ENCODE results near the gene STK32C.

The STK32C gene

DNA sequence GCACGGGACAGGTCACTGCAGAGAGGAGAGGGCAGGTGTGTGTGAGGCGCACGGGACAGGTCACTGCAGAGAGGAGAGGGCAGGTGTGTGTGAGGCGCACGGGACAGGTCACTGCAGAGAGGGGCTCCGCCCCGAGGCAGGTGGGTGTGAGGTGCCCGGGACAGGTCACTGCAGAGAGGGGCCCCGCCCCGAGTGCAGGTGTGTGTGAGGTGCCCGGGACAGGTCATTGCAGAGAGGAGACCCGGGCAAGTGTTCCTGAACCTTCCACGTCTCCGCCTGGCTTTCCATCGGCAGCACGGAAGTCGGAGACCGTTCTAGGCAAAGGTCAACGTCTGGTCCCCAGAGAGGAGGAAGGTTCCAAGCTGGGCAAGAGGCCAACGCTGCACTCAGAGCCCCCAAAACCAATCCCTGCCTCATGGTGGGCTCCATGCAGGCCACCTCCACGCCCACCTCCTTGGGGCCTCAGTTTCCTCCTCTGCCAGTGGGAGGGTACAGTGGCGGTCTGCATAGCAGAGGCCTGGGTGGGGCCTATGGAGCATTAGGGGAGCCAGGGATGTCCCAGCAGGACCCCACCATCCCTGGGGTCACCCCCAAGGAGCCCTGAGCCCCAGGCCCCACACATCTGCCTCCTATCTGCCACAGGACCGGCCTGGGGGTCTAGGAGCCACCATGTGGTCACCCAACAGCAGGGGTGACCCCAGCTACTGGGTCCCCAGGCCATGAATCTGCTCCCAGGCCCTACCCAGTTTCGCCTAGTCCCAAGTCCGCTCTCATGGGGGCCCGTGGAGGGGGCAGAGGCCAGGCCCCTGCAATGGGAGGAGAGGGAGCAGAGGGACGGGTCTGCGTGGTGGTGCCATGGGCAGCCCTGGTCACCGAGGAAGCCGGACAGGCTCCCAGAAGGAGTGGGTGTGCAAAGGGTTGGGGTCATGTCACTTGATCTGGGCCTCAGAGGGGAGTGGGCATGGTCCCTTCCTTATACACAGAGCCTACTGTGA, 57.0 kb downstream of the STK32C start:
- H3K4me3 ChIP-seq: no peak overlapping the region
- no peaks in the 10 kb centered on the region for H3K9me3 ChIP-seq (ENCODE audit: low read depth, low read length)
- TF ChIP-seq EZH2 (IDR thresholded peaks at IDR 0.05) (no peak), FOXP2 (optimal IDR thresholded peaks at IDR 0.05; ENCODE audit: control extremely low read depth, extremely low read length, insufficient read depth) (no peak), POLR2AphosphoS5 (IDR thresholded peaks at IDR 0.05; ENCODE audit: borderline replicate concordance, low read depth, low read length) (no peak)
- no peak overlapping the region for H3K27ac ChIP-seq
- H3K9ac ChIP-seq (ENCODE audit: insufficient read length): no peak overlapping the region
- no peaks in the 10 kb centered on the region for H3K36me3 ChIP-seq (ENCODE audit: insufficient read depth, low read length)
- DNase-seq (ENCODE audit: low read depth, low spot score): no peak

DNA sequence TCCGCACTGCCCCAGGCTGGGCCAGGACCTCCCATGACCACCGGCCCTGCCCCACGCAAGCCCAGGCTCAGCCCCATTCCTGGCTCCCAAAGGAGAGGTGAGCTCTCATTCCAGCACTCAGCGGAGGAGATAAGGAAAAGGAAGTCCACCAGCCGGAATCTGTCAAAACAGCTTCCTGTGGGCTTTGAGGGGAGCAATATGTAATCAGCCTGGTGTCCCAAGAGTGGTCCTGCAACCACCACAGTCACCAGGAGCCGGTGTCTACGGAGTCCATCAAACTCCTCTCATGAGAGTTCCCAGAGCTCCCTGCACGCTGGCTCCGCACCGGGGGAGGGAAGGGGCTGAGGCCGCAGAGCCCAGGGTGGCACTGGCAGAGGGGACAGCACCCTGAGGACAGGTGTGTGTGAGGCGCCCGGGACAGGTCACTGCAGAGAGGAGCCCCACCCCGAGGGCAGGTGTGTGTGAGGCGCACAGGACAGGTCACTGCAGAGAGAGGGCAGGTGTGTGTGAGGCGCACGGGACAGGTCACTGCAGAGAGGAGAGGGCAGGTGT, 57.9 kb downstream of the STK32C start:
- no peak for DNase-seq (ENCODE audit: low read depth, low spot score)
- Histone ChIP-seq H3K9ac (ENCODE audit: insufficient read length) (no peak overlapping the region), H3K27ac (no peak overlapping the region), H3K4me3 (no peak overlapping the region), H3K9me3 (ENCODE audit: low read depth, low read length) (no peaks in the 10 kb centered on the region), H3K36me3 (ENCODE audit: insufficient read depth, low read length) (no peaks in the 10 kb centered on the region)
- TF ChIP-seq FOXP2 (optimal IDR thresholded peaks at IDR 0.05; ENCODE audit: control extremely low read depth, extremely low read length, insufficient read depth): no peak
- TF ChIP-seq EZH2 (IDR thresholded peaks at IDR 0.05): no peak
- no peak for TF ChIP-seq POLR2AphosphoS5 (IDR thresholded peaks at IDR 0.05; ENCODE audit: borderline replicate concordance, low read depth, low read length)

DNA sequence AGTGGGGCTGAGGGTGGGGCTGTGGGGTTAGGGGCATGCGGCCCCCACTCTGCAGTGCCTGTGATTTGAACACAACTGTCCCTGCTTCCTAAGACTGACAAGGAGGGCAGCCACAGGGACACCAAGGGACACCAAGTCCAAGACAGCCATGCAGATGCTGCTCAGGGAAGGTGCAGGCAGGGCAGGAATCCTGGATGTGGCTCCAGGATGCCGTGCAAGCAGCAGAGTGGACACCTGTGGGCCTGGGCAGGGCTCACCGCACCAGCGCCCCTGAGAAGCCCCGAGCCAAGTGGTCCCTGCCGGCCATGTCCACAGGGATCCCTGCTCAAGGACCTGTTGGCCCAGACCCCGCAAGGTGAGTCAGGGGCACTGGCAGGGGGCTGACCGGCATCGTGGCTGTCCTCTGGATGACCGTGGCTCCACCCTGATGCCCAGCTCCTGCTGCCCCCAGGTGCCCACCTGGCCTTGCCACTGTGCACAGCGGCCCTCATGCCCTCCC, 58.5 kb downstream of the STK32C start:
- Histone ChIP-seq H3K9me3 (ENCODE audit: low read depth, low read length) (no peaks in the 10 kb centered on the region), H3K36me3 (ENCODE audit: insufficient read depth, low read length) (no peaks in the 10 kb centered on the region), H3K4me3 (no peak overlapping the region), H3K9ac (ENCODE audit: insufficient read length) (no peak overlapping the region), H3K27ac (no peak overlapping the region)
- no peak for TF ChIP-seq POLR2AphosphoS5 (IDR thresholded peaks at IDR 0.05; ENCODE audit: borderline replicate concordance, low read depth, low read length)
- no peak for TF ChIP-seq FOXP2 (optimal IDR thresholded peaks at IDR 0.05; ENCODE audit: control extremely low read depth, extremely low read length, insufficient read depth)
- TF ChIP-seq EZH2 (IDR thresholded peaks at IDR 0.05): no peak
- no peak for DNase-seq (ENCODE audit: low read depth, low spot score)

DNA sequence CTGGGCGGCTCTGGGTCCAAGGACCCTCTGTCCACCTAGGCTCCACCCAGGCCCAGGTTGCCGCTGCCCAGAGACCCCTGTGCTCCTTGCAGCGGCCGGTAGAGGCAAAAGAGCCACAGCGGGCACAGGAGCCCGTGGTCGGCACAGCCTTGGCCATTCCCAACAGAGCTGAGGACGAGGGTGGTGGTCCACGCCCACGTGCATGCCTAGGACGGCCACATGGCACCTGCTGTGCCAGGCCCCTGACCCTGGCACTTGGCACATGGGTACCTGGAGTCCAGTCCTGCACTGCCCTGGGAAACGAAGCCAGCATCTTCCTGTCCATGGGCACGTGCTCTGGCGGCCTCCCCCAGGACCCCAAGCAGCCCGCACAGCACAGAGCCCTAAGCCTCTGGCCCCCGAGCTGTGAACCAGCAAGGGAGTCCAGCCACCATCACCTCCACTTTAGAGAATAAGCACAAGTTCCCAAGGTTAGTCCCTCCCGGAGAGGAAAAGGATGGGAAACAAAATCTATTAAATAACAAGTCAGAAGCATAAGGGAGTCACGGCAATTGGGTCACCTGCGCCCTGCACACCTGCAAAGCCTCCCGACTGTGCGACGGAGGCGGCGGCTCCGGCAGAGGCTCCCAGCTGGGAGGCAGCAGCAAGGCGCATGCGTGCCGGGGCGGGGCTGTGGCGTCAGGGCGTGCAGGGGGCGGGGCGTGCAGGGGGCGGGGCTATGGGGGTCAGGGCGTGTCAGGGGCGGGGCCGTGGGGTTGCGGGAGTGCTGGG, 59.1 kb downstream of the STK32C start:
- Histone ChIP-seq H3K27ac (no peak overlapping the region), H3K9ac (ENCODE audit: insufficient read length) (no peak overlapping the region), H3K4me3 (peak overlapping the region; percentile 76), H3K36me3 (ENCODE audit: insufficient read depth, low read length) (no peaks in the 10 kb centered on the region), H3K9me3 (ENCODE audit: low read depth, low read length) (no peaks in the 10 kb centered on the region)
- DNase-seq (ENCODE audit: low read depth, low spot score): no peak
- TF ChIP-seq POLR2AphosphoS5 (IDR thresholded peaks at IDR 0.05; ENCODE audit: borderline replicate concordance, low read depth, low read length) (peak; percentile 29; the same call in 1 of the 2 replicates), FOXP2 (optimal IDR thresholded peaks at IDR 0.05; ENCODE audit: control extremely low read depth, extremely low read length, insufficient read depth) (no peak)

DNA sequence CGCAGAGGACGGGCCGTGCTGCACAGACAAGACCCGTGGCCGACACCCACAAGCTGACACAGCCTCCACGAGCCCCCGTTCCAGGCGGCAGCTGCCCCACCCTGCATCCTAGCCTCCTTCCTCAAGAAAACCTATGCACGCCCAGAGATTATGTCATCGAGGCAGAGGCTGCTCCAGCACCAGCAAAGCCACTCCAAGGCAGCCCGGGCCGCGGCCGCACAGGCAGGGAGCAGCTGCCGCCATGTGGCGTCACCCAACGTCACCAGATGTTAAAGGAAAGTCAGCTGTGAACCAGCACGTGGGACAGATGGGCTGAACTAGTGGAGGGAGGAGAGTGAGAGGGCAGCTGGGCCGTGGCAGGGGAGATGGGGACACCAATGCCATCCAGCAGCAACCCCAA, 59.8 kb downstream of the STK32C start:
- Histone ChIP-seq H3K9ac (ENCODE audit: insufficient read length) (no peak overlapping the region), H3K36me3 (ENCODE audit: insufficient read depth, low read length) (no peaks in the 10 kb centered on the region), H3K9me3 (ENCODE audit: low read depth, low read length) (no peaks in the 10 kb centered on the region), H3K4me3 (no peak overlapping the region), H3K27ac (no peak overlapping the region)
- TF ChIP-seq FOXP2 (optimal IDR thresholded peaks at IDR 0.05; ENCODE audit: control extremely low read depth, extremely low read length, insufficient read depth): no peak
- no peak for TF ChIP-seq POLR2AphosphoS5 (IDR thresholded peaks at IDR 0.05; ENCODE audit: borderline replicate concordance, low read depth, low read length)
- TF ChIP-seq EZH2 (IDR thresholded peaks at IDR 0.05): no peak
- DNase-seq (ENCODE audit: low read depth, low spot score): no peak

DNA sequence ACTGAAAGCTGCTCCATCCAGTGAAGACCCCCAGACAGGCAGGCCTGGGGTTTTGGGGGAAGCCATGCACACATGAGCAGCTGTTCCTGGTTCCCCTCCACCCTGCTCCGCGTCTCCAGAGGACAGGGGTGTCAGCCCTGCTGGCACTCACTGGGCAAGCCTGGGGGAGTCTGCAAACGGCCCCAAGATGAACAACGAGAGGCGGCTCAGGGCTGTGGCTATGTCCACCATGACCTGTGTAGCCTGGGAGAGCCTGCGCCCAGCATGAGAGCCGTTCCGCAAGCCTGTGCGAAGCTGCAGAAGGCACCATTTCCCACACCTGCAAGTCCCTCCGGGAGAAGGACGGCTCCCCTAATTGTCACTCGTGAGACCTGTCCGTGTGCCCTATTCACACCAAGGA, 61.5 kb downstream of the STK32C start:
- H3K36me3 ChIP-seq (ENCODE audit: insufficient read depth, low read length): no peaks in the 10 kb centered on the region
- no peak overlapping the region for H3K9ac ChIP-seq (ENCODE audit: insufficient read length)
- no peak overlapping the region for H3K27ac ChIP-seq
- no peaks in the 10 kb centered on the region for H3K9me3 ChIP-seq (ENCODE audit: low read depth, low read length)
- TF ChIP-seq FOXP2 (optimal IDR thresholded peaks at IDR 0.05; ENCODE audit: control extremely low read depth, extremely low read length, insufficient read depth): no peak
- no peak for TF ChIP-seq EZH2 (IDR thresholded peaks at IDR 0.05)
- no peak for TF ChIP-seq POLR2AphosphoS5 (IDR thresholded peaks at IDR 0.05; ENCODE audit: borderline replicate concordance, low read depth, low read length)
- DNase-seq (ENCODE audit: low read depth, low spot score): no peak
- no peak overlapping the region for H3K4me3 ChIP-seq

DNA sequence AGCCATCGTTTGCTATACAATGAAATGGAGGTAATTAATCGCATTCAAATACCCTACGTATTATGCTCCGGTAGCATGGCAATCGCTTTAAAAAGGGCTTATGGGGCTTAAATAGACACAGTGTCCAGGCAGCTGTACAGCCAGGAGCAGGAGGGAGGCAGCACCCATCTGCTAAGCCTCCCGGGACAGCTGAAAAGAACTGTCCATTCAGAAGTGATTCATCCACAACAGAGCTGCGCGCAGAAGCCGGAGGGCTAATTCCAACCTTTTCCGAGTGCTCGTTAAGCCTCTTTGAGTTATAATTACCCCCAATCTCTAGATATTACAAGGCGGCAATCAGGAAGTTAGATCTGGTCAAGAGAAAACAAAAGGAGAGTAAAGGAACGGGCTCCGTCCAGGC, 62.7 kb downstream of the STK32C start:
- no peak for DNase-seq (ENCODE audit: low read depth, low spot score)
- Histone ChIP-seq H3K9me3 (ENCODE audit: low read depth, low read length) (no peaks in the 10 kb centered on the region), H3K36me3 (ENCODE audit: insufficient read depth, low read length) (no peaks in the 10 kb centered on the region), H3K27ac (no peak overlapping the region), H3K4me3 (no peak overlapping the region), H3K9ac (ENCODE audit: insufficient read length) (no peak overlapping the region)
- TF ChIP-seq FOXP2 (optimal IDR thresholded peaks at IDR 0.05; ENCODE audit: control extremely low read depth, extremely low read length, insufficient read depth): no peak
- TF ChIP-seq EZH2 (IDR thresholded peaks at IDR 0.05): no peak
- no peak for TF ChIP-seq POLR2AphosphoS5 (IDR thresholded peaks at IDR 0.05; ENCODE audit: borderline replicate concordance, low read depth, low read length)

DNA sequence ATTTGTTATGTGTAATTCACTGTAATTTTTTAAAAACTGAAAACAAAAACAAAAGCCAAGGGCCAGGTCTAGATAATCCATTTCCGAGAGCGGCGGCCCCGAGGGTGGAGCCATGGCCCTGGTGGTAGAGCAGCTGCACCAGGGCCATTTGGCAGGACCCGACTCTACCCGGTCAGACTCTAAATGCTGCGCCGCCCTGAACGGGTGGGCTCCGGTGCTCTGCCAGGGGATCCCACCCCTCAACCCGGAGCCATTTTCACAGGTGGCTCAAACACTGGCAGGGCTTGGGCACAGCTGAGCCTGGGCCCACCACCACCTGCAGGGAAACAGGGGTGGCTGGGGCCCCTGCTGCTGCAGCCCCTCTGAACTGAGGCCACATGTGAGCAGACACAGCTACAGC, 64.1 kb downstream of the STK32C start:
- Histone ChIP-seq H3K9ac (ENCODE audit: insufficient read length) (no peak overlapping the region), H3K36me3 (ENCODE audit: insufficient read depth, low read length) (no peaks in the 10 kb centered on the region), H3K27ac (no peak overlapping the region), H3K4me3 (no peak overlapping the region), H3K9me3 (ENCODE audit: low read depth, low read length) (no peaks in the 10 kb centered on the region)
- no peak for DNase-seq (ENCODE audit: low read depth, low spot score)
- TF ChIP-seq POLR2AphosphoS5 (IDR thresholded peaks at IDR 0.05; ENCODE audit: borderline replicate concordance, low read depth, low read length): no peak

All from SK-N-MC (cell line).